Activated CD8-positive, alpha-beta memory T cell treated with anti-CD3 and anti-CD28 coated beads for 36 hours (primary cell): ENCODE data around the gene TMEM72. TPM values are rescaled to one million over a fixed set of nuclear protein-coding genes. Genes with fewer than 3 reads are reported as not detected.

Experiments used
- CTCF ChIA-PET: fragments of 350-600 bp; sonication (Branson Sonifier 250); formaldehyde crosslinking; loops from one replicate; lab custom pipeline; 2021; ENCODE audit warnings: antibody characterized with exemption; lab: Charles Lee
- POLR2A ChIA-PET: fragments of 350-600 bp; sonication (Branson Sonifier 250); formaldehyde crosslinking; loops from one replicate; lab custom pipeline; 2021; ENCODE audit warnings: antibody characterized with exemption; lab: Charles Lee
- total RNA-seq, 2 experiments: library from RNA; stranded (reverse); gene quantifications; one replicate each; pipeline ENCODE4 v1.2.3, GENCODE V29; 2021

TMEM72 gene
- total RNA-seq, 2 experiments from 2014 or later: not detected

- ChIA-PET CTCF (interaction anchor here (0.6 to 6.2 kb wide), 2 partner anchors 47 to 1314 kb away, joined by 3 to 42 read pairs; no protein-coding TSS in a partner anchor), POLR2A (no interaction called here)
Observed at GRCh38 chr10:44980309-44981171, 69.4 kb downstream of the TMEM72 start.

- POLR2A ChIA-PET: no interaction called here
Observed at GRCh38 chr10:44981172-44982113, 70.3 kb downstream of the TMEM72 start.

GRCh38 chr10:44982114-44982460 is 71.0 kb downstream of the TMEM72 start:
- POLR2A ChIA-PET: no interaction called here
- CTCF ChIA-PET: no interaction called here

More at GRCh38 chr10:44981172-44982113, 70.3 kb downstream of the TMEM72 start:
- CTCF ChIA-PET: interaction anchor here (6.2 kb wide), 1 partner anchor 48 kb away, joined by 42 read pairs; no protein-coding TSS in a partner anchor

- CTCF ChIA-PET: no interaction called here
Observed at GRCh38 chr10:44982496-44982895, 71.4 kb downstream of the TMEM72 start.

GRCh38 chr10:44983066-44983894 is 72.1 kb downstream of the TMEM72 start:
- ChIA-PET CTCF (no interaction called here), POLR2A (no interaction called here)

More at GRCh38 chr10:44982496-44982895, 71.4 kb downstream of the TMEM72 start:
- POLR2A ChIA-PET: no interaction called here

- ChIA-PET CTCF (no interaction called here), POLR2A (no interaction called here)
Observed at GRCh38 chr10:44983895-44984278, 72.8 kb downstream of the TMEM72 start.

- ChIA-PET CTCF (no interaction called here), POLR2A (no interaction called here)
Observed at GRCh38 chr10:44984671-44985101, 73.5 kb downstream of the TMEM72 start.

GRCh38 chr10:44985175-44985681 is 74.1 kb downstream of the TMEM72 start:
- ChIA-PET POLR2A (no interaction called here), CTCF (no interaction called here)

- POLR2A ChIA-PET: no interaction called here
- CTCF ChIA-PET: no interaction called here
Observed at GRCh38 chr10:44986179-44986578, 75.0 kb downstream of the TMEM72 start.

Other genes starting within 250 kb of the TMEM72 start
- 1 to 10 TPM; 1.2 to 2.0 TPM for gene RASSF4, start 48.5 kb downstream of the TMEM72 start, total RNA-seq
- under 1 TPM; 0.13 to 0.27 TPM for gene DEPP1, start 67.5 kb downstream of the TMEM72 start, total RNA-seq
- 10 to 100 TPM; 34.2 to 36.7 TPM for gene ZNF22, start 89.6 kb downstream of the TMEM72 start, total RNA-seq